ENCODE results near the gene SETD1A. TPM values are rescaled to one million over a fixed set of nuclear protein-coding genes. Genes with fewer than 3 reads are reported as not detected.

SETD1A gene
- total and polyA plus RNA-seq, 2 donors (not counting 1 experiment from before 2014, with no cell fraction given) = 1.4 to 3.5 TPM

- peaks cover 35% of the 10 kb centered on the region for H3K36me3 ChIP-seq (ENCODE audit: control insufficient read depth, insufficient read depth, low read length)
- no peak for DNase-seq (ENCODE audit: low read depth in 2 of 2)
Observed at GRCh38 chr16:30961384-30961783, 3.8 kb downstream of the SETD1A start.

GRCh38 chr16:30963925-30964511 is 6.5 kb downstream of the SETD1A start:
- H3K9ac ChIP-seq (ENCODE audit: insufficient read depth, low read length) = no peak overlapping the region
- peaks cover 4% of the 10 kb centered on the region for H3K79me2 ChIP-seq (ENCODE audit: control insufficient read depth, insufficient read depth, low read length)
- H3K9me3 ChIP-seq (ENCODE audit: control insufficient read depth, insufficient read depth, low read depth, low read length) = no peaks in the 10 kb centered on the region
- no peak overlapping the region for H3K4me2 ChIP-seq (ENCODE audit: extremely low read depth, insufficient read depth, low read length)
- DNase-seq (ENCODE audit: low read depth in 2 of 2) = no peak
- no peaks in the 10 kb centered on the region for H3K27me3 ChIP-seq (ENCODE audit: control insufficient read depth, insufficient read depth, low read length)
- TF ChIP-seq EZH2 (IDR thresholded peaks at IDR 0.05; ENCODE audit: low read length, missing control alignments) (no peak), CTCF (conservative IDR thresholded peaks at IDR 0.05 in 1 of 2, IDR thresholded peaks at IDR 0.05 in 1 of 2; ENCODE audit: low read depth in 1 of 2, low read length in 2 of 2) (no peak)
- H4K20me1 ChIP-seq (ENCODE audit: control insufficient read depth, extremely low read depth, insufficient read depth, low read length) = no peaks in the 10 kb centered on the region
- H3K36me3 ChIP-seq (ENCODE audit: control insufficient read depth, insufficient read depth, low read length) = peaks cover 42% of the 10 kb centered on the region
- no peak overlapping the region for H3K27ac ChIP-seq (ENCODE audit: insufficient read depth, low read length)
- H2AFZ ChIP-seq (ENCODE audit: low read length) = no peak overlapping the region
- no peak overlapping the region for H3K4me3 ChIP-seq (replicated peaks in 1 of 4; ENCODE audit: control extremely low read depth in 1 of 4, insufficient read depth in 1 of 4, low read depth in 3 of 4, low read length in 4 of 4)
- no peaks in the 10 kb centered on the region for H3K4me1 ChIP-seq (ENCODE audit: control insufficient read depth, extremely low read depth, insufficient read depth, low read length)

More at GRCh38 chr16:30961384-30961783, 3.8 kb downstream of the SETD1A start:
- Histone ChIP-seq H3K27me3 (ENCODE audit: control insufficient read depth, insufficient read depth, low read length) (no peaks in the 10 kb centered on the region), H3K79me2 (ENCODE audit: control insufficient read depth, insufficient read depth, low read length) (peaks cover 12% of the 10 kb centered on the region), H4K20me1 (ENCODE audit: control insufficient read depth, extremely low read depth, insufficient read depth, low read length) (no peaks in the 10 kb centered on the region), H3K9ac (ENCODE audit: insufficient read depth, low read length) (no peak overlapping the region), H3K4me2 (ENCODE audit: extremely low read depth, insufficient read depth, low read length) (no peak overlapping the region), H3K27ac (ENCODE audit: insufficient read depth, low read length) (no peak overlapping the region), H3K4me3 (replicated peaks in 1 of 4; ENCODE audit: control extremely low read depth in 1 of 4, insufficient read depth in 1 of 4, low read depth in 3 of 4, low read length in 4 of 4) (no peak overlapping the region), H3K9me3 (ENCODE audit: control insufficient read depth, insufficient read depth, low read depth, low read length) (no peaks in the 10 kb centered on the region), H3K4me1 (ENCODE audit: control insufficient read depth, extremely low read depth, insufficient read depth, low read length) (no peaks in the 10 kb centered on the region), H2AFZ (ENCODE audit: low read length) (no peak overlapping the region)
- TF ChIP-seq EZH2 (IDR thresholded peaks at IDR 0.05; ENCODE audit: low read length, missing control alignments) = no peak
- TF ChIP-seq CTCF (conservative IDR thresholded peaks at IDR 0.05 in 1 of 2, IDR thresholded peaks at IDR 0.05 in 1 of 2; ENCODE audit: low read depth in 1 of 2, low read length in 2 of 2) = no peak

GRCh38 chr16:30964574-30965226 is 7.1 kb downstream of the SETD1A start:
- Histone ChIP-seq H3K4me1 (ENCODE audit: control insufficient read depth, extremely low read depth, insufficient read depth, low read length) (no peaks in the 10 kb centered on the region), H3K27me3 (ENCODE audit: control insufficient read depth, insufficient read depth, low read length) (no peaks in the 10 kb centered on the region), H3K9ac (ENCODE audit: insufficient read depth, low read length) (no peak overlapping the region), H3K27ac (ENCODE audit: insufficient read depth, low read length) (no peak overlapping the region), H3K36me3 (ENCODE audit: control insufficient read depth, insufficient read depth, low read length) (peaks cover 44% of the 10 kb centered on the region), H3K4me3 (replicated peaks in 1 of 4; ENCODE audit: control extremely low read depth in 1 of 4, insufficient read depth in 1 of 4, low read depth in 3 of 4, low read length in 4 of 4) (no peak overlapping the region), H3K9me3 (ENCODE audit: control insufficient read depth, insufficient read depth, low read depth, low read length) (no peaks in the 10 kb centered on the region), H3K79me2 (ENCODE audit: control insufficient read depth, insufficient read depth, low read length) (no peaks in the 10 kb centered on the region), H2AFZ (ENCODE audit: low read length) (no peak overlapping the region), H3K4me2 (ENCODE audit: extremely low read depth, insufficient read depth, low read length) (no peak overlapping the region), H4K20me1 (ENCODE audit: control insufficient read depth, extremely low read depth, insufficient read depth, low read length) (no peaks in the 10 kb centered on the region)
- TF ChIP-seq EZH2 (IDR thresholded peaks at IDR 0.05; ENCODE audit: low read length, missing control alignments) = no peak
- TF ChIP-seq CTCF (conservative IDR thresholded peaks at IDR 0.05 in 1 of 2, IDR thresholded peaks at IDR 0.05 in 1 of 2; ENCODE audit: low read depth in 1 of 2, low read length in 2 of 2) = no peak
- no peak for DNase-seq (ENCODE audit: low read depth in 2 of 2)
